ENCODE data around the gene OXCT1. TPM values are rescaled to one million over a fixed set of nuclear protein-coding genes. Genes with fewer than 3 reads are reported as not detected.
A peak's percentile ranks its signal among the peaks of the same experiment; 100 is the strongest.
"Not testable (repeated sequence)": the region's sequence is repeated elsewhere in the genome, so short reads cannot be mapped to it uniquely, and the experiment has no call there.

Gene OXCT1
- total RNA-seq, 1 donor from 2014 or later = 116 TPM

DNA sequence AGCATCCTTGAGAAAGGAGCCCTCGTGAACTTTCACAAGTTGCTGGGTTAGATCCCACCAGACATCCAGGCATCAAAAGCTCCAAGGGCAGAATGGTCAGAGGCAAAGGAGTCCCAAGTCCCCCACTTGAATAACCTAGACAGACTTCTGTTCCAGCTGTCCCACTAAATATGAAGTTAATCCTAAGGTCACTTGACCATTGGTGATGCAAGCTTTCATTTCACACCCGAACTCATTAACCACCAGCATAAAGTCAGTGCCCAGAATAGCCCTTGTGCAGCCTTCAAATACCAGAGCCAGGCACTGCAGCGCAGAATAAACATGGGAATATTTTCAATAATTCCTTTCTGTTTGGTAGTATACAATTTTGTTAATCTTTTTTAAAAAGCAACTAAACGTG lies 28.9 kb downstream of the OXCT1 start:
- peak; percentile 80 for ATAC-seq (ENCODE audit: poor library complexity)
- intact Hi-C loops (cut with DNase I) = loop anchor here (10.0 kb wide), 1 partner anchor 937 kb away; the partner anchor contains the start of gene C7
- no peak for DNase-seq

DNA sequence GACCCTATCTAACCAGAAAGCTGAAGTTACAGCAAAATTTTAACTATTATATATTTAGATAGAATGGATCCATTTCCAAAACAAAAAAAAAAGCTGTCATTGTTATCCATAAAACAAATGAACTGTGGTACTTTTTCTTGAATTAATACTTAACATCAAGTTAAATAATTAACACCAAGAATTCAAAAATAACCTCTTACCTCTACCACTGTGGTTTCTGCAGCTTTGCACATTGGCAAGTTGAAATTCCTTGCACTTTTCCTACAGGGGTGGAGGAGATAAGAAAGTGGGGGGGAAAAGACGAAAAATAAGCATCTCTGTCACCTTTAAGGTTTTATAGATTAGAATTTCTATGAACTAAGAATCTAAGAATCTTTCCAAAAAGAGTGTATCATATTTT lies 30.0 kb downstream of the OXCT1 start:
- DNase-seq (no peak), ATAC-seq (ENCODE audit: poor library complexity) (no peak)
- intact Hi-C loops (cut with DNase I) = loop anchor here (10.0 kb wide), 1 partner anchor 935 kb away; the partner anchor contains the start of gene C7

DNA sequence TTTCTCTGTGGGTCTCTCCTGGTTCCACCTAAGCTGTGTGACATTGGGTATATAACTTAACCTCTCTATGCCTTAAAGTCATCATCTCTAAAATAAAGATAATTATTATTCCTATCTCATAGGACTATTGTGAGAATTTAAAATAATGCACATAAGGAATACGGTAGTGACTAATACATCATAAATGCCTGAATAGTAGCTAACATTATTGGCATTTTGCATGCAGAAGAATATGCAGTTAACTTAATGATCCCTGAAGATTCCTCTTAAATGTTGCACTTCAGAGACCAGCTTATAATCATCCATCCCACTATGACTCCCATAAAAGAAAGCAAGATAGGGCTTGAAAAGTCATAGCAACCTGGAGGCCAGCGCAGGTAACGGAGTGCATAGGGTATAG lies 32.4 kb downstream of the OXCT1 start:
- ATAC-seq (ENCODE audit: poor library complexity) = no peak
- intact Hi-C loops (cut with DNase I) = no loop called here

DNA sequence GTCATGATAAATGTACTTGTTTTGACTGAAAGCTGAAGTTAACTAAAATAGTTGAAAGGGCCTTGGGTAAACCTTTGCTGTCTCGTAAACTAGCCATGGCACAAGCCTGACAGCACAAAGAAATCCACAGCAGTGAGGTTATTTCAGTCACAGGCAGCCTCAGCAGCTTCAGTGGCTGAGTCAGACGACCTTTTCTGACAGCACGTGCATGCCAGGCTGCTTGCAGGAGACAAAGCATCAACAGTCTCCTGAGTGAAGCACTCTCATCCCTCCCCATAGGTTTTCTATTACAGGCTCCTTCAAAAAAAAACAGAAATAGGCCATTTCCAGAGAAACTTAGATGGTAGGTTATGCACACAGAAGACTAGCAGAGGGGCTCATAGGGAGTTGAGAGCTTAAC lies 34.6 kb downstream of the OXCT1 start:
- intact Hi-C loops (cut with DNase I) = no loop called here

More for the DNA sequence above, 32.4 kb downstream of the OXCT1 start:
- DNase-seq = no peak

DNA sequence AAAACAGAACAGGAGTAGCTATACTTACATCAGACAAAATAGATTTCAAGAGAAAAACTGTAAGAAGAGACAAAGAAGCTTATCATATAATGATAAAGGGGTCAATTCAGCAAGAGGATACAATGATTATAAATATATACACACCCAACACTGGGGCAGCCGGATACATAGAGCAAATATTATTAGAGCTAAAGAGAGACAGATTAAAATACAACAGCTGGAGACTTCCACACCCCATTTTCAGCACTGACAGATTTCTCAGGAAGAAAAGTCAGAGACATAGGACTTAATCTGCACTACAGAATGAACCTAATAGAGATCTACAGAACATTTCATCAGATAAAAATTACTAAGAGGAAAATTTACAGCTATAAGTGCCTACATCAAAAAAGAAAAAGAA lies 35.7 kb downstream of the OXCT1 start:
- intact Hi-C loops (cut with DNase I) = no loop called here
- DNase-seq (no peak), ATAC-seq (ENCODE audit: poor library complexity) (no peak)

More for the DNA sequence above, 34.6 kb downstream of the OXCT1 start:
- DNase-seq (peak; percentile 62), ATAC-seq (ENCODE audit: poor library complexity) (peak; percentile 97)

DNA sequence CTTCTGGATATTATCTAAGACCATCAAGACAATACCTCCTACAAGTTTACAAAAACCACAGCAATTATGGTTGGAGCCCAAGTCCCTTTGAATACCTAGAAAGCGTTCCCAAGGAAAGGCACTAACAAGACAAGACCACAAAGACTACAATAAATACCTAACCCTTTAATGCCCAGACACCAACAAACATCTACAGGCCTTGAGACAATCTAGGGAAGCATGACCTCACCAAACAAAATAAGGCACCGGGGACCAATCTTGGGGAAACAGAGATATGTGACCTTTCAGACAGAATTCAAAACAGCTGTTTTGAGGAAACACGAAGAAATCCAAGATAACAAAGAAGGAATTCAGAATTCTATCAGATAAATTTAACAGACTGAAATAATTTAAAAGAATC lies 37.8 kb downstream of the OXCT1 start:
- no peak for ATAC-seq (ENCODE audit: poor library complexity)
- no peak for DNase-seq
- intact Hi-C loops (cut with DNase I) = no loop called here

DNA sequence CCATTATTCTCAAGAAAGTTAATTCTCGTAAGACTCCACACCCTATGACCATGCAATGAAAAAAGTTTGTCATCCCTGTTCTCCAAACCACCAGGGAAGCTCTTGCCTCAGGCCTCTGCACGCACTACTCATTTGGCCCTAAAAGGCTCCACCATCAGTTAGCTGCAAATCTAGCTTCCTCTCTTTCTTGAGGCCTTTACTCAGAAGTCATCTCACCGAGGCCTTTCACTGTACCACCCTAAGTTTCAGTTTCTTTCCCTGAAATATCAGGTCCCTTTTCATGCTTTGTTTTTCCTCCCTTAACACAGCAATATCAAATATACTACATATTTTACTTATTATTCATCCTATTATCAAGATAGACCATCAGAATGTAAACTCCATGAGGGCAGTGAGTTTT lies 39.1 kb downstream of the OXCT1 start:
- intact Hi-C loops (cut with DNase I) = no loop called here
- ATAC-seq (ENCODE audit: poor library complexity) (no peak), DNase-seq (no peak)

DNA sequence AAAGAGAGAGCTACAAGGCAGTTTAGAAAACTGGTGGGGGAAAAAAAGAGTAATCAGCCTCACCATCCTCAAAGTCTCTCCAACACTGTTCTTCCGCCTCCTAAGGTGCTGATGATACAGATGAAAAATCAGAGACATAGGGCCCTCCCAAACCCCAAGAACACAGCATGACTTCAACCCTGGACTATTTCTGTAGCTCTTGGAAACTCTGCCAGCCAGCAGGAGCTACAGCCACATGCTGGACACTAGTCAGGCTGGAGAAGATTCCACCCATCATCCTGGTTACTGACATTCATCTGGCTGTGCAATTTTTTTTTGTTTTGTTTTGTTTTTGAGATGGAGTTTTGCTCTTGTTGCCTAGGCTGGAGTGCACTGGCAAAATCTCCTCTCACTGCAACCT lies 42.4 kb downstream of the OXCT1 start:
- no peak for ATAC-seq (ENCODE audit: poor library complexity)
- intact Hi-C loops (cut with DNase I) = no loop called here
- DNase-seq = no peak

DNA sequence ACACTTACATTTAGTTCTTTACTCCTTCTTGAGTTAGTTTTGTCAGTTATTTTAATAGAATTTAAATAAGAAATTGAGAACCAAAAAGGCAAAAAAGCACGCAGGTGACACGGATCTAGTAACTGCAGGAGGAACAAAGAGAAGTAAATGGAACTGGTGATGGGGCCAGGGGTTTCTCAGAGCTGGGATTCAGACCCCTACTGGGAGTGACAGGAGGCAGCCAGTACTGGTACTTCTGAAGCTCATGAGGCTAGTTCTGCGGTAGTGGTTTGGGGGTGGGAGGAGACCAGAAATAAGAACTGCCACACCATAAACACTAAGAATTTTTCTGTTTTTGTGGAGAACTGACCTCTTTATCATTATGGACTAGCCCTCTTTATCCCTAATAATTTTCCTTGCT lies 48.2 kb downstream of the OXCT1 start:
- DNase-seq = no peak
- ATAC-seq (ENCODE audit: poor library complexity) = no peak
- intact Hi-C loops (cut with DNase I) = no loop called here

DNA sequence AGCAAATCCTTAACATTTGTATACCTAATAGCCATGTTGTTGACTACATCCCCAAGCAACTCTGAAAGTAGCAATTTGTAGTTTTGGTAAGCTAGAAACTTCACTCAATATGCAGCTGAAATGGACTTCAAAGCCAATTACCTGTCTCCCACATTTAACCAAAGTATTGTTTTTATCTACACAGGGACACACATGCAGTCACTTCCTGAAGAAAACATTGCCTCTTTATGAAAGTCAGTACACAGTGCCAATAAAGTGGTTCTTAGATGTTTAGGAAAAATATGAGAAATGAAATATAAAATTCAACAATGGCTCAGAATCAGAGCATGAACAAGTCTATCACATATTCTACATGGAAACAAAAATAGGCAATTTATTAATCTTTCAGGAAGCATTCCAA lies 49.2 kb downstream of the OXCT1 start:
- intact Hi-C loops (cut with DNase I) = no loop called here

DNA sequence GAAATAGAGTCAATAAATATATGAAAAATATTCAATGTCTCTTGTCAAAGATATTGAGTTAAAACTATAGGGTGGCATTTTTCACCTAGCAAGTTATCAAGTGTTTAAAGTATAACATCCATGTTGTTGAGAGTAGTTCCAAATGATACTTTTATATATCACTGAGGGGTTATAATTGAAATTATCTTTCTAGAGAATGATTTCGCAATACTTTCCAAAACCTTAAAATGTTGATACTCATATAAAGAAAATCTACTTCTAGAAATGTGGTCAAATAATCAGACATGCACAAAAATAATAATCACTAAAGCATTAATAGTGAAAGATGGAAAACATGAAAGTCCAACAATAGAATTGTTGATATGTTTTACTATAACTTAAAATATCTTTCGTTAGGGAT lies 50.1 kb downstream of the OXCT1 start:
- ATAC-seq (ENCODE audit: poor library complexity) = no peak
- no peak for DNase-seq
- intact Hi-C loops (cut with DNase I) = no loop called here

More for the DNA sequence above, 49.2 kb downstream of the OXCT1 start:
- ATAC-seq (ENCODE audit: poor library complexity) (no peak), DNase-seq (no peak)

DNA sequence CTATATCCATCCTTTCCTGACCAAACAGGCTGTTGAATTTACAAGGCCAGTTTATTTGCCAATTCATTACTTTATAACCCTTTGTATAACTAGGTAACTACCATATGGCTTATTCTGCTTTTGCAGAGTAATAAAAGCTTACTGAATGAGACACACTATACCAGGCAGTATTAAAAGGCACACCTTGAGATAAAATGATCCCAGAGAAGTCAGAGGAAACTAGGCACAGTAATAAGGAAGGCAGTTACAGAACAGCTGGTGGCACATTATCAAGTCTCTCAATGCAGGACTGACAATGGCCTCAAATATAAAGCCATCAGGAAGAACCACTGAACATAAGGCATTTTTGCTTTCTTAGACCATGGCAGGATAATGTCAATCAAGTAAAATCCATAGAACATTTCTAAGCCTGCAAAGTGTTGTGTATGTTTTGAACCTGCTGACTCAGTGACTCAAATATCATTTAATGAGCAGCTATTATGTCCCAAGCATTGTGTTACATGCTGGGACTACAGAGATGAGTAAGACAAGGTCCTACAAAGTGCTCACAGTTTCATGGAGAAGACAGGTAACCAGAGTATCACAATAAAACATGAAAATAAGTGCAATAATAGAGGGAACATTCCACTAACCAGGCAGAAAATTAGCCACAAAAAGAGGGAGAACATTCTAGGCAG lies 52.5 kb downstream of the OXCT1 start:
- no peak for DNase-seq
- intact Hi-C loops (cut with DNase I) = no loop called here
- no peak for ATAC-seq (ENCODE audit: poor library complexity)

DNA sequence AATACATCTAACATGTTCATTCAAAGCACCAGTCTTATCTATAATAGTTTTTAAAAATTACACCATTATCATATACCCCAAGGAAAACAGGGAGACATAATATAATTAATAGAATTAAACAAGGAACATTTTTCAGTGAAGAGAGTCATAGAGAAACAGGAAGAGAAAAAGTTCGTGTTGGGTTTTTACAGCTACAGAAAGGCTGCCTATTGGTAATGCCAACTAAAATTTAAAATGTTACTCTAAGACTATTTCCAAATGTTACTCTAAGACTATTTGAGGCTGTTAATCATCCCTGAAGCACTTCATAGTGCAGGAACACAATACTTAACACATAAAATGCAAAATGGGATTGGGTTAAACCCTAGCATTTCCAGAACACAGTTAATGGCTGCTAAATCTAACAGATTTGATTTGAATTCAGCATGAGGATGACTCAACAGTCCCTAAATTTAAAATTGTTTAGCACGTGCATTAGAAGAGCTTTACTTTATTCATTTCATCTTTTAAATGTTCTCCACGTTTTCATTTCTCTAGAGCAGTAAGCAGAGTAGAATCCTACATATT lies 54.5 kb downstream of the OXCT1 start:
- ATAC-seq (ENCODE audit: poor library complexity) = no peak
- intact Hi-C loops (cut with DNase I) = no loop called here
- no peak for DNase-seq

DNA sequence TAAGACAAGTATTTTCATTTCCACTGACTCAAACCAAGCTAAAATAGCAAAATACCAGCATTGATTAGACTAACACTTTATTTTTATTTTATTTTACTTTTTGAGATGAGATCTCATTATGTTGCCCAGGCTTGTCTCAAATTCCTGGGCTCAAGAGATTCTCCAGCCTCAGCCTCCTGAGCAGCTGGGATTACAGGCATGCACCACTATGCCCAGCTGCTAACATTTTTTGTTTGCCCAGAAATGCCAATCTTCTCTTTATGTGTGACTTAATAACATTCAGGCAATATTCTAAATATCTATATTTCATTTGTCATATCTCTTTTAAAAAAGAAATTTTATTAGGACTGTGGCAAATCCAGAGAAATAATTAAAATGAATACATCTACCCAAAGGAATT lies 55.0 kb downstream of the OXCT1 start:
- no peak for ATAC-seq (ENCODE audit: poor library complexity)
- intact Hi-C loops (cut with DNase I) = no loop called here
- no peak for DNase-seq

DNA sequence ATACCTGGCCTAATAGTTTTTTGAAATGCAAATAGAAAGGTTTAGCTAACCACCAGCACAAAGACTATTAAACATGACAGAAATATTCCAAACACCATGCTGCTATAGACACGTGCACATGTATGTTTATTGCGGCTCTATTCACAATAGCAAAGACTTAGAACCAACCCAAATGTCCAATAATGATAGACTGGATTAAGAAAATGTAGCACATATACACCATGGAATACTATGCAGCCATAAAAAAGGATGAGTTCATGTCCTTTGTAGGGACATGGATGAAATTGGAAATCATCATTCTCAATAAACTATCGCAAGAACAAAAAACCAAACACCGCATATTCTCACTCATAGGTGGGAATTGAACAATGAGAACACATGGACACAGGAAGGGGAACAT lies 55.9 kb downstream of the OXCT1 start:
- DNase-seq; intact Hi-C loops (cut with DNase I); ATAC-seq (ENCODE audit: poor library complexity): not testable (repeated sequence)

DNA sequence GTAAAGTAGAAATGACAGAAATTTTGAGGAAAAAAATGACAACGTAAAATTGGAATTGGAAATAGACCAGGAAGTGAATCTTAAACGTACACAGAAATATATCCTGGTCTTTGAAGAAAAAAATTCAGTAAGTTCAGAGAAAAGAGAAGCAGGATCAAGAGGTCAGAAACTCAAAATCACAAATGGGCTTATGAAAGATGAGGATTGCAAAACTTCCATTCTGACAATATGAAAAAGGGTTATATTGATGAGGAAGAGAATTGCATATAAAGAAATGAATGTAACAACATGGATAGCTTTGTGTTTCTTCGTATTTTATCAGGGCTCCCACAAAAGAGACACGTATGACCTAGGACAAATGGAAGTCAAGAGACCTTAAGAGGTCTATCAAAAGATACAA lies 58.1 kb downstream of the OXCT1 start:
- DNase-seq = no peak
- no peak for ATAC-seq (ENCODE audit: poor library complexity)
- intact Hi-C loops (cut with DNase I) = no loop called here

DNA sequence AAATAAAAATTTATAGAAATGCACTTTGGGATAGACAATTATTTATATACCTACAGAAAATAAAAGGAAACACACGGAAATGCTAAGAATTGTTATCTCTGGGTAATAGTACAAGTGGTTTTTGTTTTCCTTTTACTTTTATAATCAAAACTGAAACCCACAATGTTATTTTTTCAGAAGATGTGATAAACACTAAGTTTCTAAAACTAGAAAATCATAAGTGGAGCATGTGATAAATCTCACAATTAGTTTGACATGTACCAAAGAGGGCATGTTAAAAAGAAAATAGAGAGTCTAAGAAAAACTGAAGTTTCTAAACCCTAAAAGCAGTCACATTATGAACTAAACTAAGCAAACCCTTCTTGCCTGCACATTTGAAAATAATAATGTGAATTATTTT lies 61.1 kb downstream of the OXCT1 start:
- ATAC-seq (ENCODE audit: poor library complexity) = no peak
- intact Hi-C loops (cut with DNase I) = no loop called here

DNA sequence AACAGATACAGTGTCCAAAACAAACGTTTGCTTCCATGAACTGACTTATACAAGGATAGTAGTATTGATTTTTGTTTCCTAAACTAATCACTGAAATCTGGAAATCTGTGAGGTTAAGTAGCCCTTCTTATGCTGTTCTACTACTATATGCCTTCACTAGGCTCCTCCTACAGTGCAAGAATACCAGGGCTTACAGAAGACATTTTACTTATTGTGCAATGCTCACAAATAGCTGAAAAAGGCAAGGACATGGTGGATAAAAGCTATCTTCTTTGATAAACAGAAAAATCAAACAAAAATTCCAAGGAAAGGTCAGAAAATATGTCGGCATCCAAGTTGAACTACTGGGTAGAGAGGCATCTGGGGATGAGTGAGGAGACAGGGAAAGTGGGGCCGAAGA lies 61.9 kb downstream of the OXCT1 start:
- ATAC-seq (ENCODE audit: poor library complexity) = no peak
- intact Hi-C loops (cut with DNase I) = no loop called here

More for the DNA sequence above, 61.1 kb downstream of the OXCT1 start:
- no peak for DNase-seq

DNA sequence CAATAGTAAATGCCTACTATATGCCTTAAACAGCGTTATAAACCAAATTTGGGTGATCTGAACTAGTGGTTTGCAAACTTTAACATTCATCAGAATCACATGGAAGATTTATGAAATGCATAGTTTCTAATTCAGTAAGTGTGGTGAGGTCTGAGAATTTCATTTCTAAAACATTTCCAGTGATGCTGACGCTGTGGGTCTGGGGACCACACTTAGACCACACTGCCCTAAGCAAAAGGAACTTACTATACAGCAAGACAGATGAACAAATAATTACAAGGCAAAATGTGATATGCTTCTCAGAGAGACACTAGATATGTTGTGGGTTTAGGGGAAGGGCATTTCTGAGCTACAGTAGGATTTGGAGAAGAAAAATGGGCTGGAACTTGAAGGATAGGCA lies 72.6 kb downstream of the OXCT1 start:
- no peak for ATAC-seq (ENCODE audit: poor library complexity)
- intact Hi-C loops (cut with DNase I) = no loop called here
- no peak for DNase-seq

More for the DNA sequence above, 61.9 kb downstream of the OXCT1 start:
- no peak for DNase-seq

DNA sequence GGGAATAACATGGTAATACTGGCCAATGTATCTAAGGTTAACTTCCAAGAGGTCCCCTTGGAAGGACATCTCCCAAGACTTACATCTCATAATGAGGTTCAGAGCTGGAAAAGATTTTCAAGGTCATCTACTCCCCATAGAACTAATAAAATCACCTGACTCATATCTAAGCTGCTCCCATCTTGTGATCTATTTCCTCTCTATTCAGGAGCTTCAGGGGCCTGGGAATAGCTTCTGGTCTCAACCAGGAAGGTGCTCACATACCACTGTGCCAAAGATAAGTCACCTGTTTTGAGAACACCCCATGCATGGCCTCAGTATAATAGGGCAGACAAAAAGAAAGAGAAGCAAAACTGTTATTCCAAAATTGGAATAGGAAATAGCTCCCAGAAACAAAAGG lies 74.2 kb downstream of the OXCT1 start:
- no peak for ATAC-seq (ENCODE audit: poor library complexity)
- DNase-seq = no peak
- intact Hi-C loops (cut with DNase I) = no loop called here

DNA sequence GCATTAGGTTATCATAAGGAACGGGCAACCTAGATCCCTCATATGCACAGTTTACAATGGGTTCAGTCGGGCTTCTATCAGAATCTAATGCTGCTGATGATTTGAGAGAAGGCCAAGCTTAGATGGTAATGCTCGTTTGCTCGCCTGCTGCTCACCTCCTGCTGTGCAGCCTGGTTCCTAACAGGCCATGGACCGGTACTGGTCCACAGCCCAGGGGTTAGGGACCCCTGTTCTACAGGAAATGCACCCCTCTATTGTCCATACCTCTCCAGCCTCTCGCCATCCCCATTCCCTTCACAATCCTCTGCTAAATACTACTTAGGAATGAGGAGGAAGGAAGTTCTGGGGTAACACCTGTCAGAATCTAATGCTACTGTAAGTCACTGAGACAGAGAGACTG lies 75.1 kb downstream of the OXCT1 start:
- intact Hi-C loops (cut with DNase I) = no loop called here
- DNase-seq (no peak), ATAC-seq (ENCODE audit: poor library complexity) (no peak)

Data from Right ventricle myocardium superior (tissue), 1 donor.